OCI-LY1 (cell line): ENCODE data around the gene AGPS.

Experiments used
- CTCF ChIP-seq: fragments of 200-600 bp; sonication (generic), shearing (Covaris generic); IDR thresholded peaks from 2 replicates; pipeline ENCODE4 v1.5.1; 2017; ENCODE audit warnings: mild to moderate bottlenecking, antibody characterized with exemption, low read length, moderate library complexity, mixed read lengths
- EZH2 ChIP-seq: fragments of 200-600 bp; sonication (generic), shearing (Covaris generic); IDR thresholded peaks from 2 replicates; pipeline ENCODE4 v1.8.0; 2017; ENCODE audit warnings: borderline replicate concordance, mixed run types, mild to moderate bottlenecking, antibody characterized with exemption, low read length, moderate library complexity, mixed read lengths

GRCh38 chr2:177348118-177348654 lies 44.4 kb upstream of the AGPS start:
- TF ChIP-seq CTCF (no peak), EZH2 (no peak)
